Measurements from ENCODE around the gene LTBP3.

The LTBP3 gene

DNA sequence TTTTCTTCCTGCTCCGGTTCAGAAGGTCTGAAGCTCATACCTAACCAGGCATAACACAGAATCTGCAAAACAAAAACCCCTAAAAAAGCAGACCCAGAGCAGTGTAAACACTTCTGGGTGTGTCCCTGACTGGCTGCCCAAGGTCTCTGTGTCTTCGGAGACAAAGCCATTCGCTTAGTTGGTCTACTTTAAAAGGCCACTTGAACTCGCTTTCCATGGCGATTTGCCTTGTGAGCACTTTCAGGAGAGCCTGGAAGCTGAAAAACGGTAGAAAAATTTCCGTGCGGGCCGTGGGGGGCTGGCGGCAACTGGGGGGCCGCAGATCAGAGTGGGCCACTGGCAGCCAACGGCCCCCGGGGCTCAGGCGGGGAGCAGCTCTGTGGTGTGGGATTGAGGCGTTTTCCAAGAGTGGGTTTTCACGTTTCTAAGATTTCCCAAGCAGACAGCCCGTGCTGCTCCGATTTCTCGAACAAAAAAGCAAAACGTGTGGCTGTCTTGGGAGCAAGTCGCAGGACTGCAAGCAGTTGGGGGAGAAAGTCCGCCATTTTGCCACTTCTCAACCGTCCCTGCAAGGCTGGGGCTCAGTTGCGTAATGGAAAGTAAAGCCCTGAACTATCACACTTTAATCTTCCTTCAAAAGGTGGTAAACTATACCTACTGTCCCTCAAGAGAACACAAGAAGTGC lies 60.0 kb downstream of the LTBP3 start:
- Histone ChIP-seq H3K36me3 (ENCODE audit: insufficient read depth, low read length) (peaks cover 42% of the 10 kb centered on the region), H2AFZ (ENCODE audit: low read length, unreplicated experiment) (peak overlapping the region; percentile 54), H3K27me3 (ENCODE audit: insufficient read depth, low read length) (no peaks in the 10 kb centered on the region), H3K4me1 (ENCODE audit: control insufficient read depth, insufficient read depth, low read length, unreplicated experiment) (peaks cover 41% of the 10 kb centered on the region), H3K4me3 (ENCODE audit: low read depth, low read length) (peak overlapping the region; percentile 98), H3K27ac (ENCODE audit: low read depth, low read length) (peak overlapping the region; percentile 99), H3K79me2 (ENCODE audit: control insufficient read depth, insufficient read depth, low read length, unreplicated experiment) (peaks cover 72% of the 10 kb centered on the region)

DNA sequence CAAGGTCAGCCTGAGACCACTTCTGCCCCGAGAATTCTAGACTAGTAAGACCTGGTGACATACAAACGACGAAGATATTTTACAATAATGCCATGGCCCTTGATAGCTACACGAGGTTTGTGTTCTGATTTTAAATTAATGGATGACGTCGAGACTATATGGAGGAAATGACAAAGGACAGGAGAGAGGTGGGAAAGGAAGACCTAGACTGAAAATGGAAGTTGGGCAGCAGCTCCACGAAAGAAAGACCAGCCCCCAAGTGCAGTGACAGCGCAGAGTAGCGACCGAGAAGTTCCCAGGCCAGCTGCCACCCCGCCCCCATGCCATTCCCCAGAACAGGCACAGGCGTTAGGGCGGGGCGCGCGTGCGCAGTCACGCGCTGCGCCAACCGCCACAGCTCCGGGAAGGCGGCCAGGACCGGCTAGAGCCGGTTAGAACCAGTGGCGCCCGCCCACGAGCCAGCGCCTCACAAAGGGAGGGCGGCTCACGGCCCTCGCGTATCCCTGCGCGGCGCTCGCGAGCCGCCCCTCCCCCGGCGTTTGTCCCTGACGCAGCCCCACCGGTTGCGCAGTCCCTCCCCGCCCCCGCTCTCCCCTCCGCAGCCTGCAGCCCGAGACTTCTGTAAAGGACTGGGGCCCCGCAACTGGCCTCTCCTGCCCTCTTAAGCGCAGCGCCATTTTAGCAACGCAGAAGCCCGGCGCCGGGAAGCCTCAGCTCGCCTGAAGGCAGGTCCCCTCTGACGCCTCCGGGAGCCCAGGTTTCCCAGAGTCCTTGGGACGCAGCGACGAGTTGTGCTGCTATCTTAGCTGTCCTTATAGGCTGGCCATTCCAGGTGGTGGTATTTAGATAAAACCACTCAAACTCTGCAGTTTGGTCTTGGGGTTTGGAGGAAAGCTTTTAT lies 60.8 kb downstream of the LTBP3 start:
- H3K27me3 ChIP-seq (ENCODE audit: insufficient read depth, low read length) = no peaks in the 10 kb centered on the region
- peaks cover 64% of the 10 kb centered on the region for H3K79me2 ChIP-seq (ENCODE audit: control insufficient read depth, insufficient read depth, low read length, unreplicated experiment)
- peak overlapping the region; percentile 99 for H3K27ac ChIP-seq (ENCODE audit: low read depth, low read length)
- peaks cover 34% of the 10 kb centered on the region for H3K36me3 ChIP-seq (ENCODE audit: insufficient read depth, low read length)
- no peak overlapping the region for H2AFZ ChIP-seq (ENCODE audit: low read length, unreplicated experiment)
- H3K4me3 ChIP-seq (ENCODE audit: low read depth, low read length) = peak overlapping the region; percentile 98
- H3K4me1 ChIP-seq (ENCODE audit: control insufficient read depth, insufficient read depth, low read length, unreplicated experiment) = peaks cover 49% of the 10 kb centered on the region

DNA sequence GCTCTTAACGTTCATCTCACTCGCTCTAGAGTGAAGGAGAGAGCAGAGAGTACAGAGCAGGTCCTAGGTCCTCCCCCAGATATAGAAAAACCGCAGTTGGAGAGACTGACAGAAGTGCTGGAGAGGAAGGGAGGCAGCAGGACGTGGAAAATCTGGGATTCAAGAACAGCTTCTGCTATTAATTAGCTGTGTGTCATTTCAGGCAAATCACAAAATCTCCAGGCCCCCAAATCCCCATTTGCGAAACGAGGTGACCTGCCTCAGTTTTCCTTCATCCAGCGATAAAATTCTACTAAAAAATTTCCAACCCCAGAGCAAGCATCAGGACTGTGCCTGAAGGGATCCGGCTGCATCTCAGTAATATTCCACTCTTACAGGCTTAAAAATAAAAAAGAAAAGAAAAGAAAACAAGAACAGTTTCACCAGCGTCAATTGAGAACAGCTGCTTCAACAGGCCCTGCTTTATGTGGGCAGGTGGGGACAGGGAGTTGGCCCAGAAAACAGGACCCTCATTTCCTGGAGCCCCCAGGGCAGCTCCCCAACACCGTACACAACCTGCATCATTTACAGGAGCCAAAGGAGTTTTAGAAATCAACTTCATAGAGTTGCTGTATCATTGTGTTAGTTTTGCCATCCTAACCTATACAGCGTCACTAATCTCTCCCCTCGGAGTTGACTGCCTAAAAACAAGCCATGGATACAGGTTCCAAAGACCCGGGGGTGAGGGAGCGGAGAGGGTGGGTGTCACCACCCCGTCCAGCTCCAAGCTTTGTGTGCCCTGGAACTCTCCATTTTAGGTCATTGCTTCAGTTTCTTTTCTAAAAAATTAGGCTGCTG lies 61.6 kb downstream of the LTBP3 start:
- H3K4me1 ChIP-seq (ENCODE audit: control insufficient read depth, insufficient read depth, low read length, unreplicated experiment) = peaks cover 57% of the 10 kb centered on the region

DNA sequence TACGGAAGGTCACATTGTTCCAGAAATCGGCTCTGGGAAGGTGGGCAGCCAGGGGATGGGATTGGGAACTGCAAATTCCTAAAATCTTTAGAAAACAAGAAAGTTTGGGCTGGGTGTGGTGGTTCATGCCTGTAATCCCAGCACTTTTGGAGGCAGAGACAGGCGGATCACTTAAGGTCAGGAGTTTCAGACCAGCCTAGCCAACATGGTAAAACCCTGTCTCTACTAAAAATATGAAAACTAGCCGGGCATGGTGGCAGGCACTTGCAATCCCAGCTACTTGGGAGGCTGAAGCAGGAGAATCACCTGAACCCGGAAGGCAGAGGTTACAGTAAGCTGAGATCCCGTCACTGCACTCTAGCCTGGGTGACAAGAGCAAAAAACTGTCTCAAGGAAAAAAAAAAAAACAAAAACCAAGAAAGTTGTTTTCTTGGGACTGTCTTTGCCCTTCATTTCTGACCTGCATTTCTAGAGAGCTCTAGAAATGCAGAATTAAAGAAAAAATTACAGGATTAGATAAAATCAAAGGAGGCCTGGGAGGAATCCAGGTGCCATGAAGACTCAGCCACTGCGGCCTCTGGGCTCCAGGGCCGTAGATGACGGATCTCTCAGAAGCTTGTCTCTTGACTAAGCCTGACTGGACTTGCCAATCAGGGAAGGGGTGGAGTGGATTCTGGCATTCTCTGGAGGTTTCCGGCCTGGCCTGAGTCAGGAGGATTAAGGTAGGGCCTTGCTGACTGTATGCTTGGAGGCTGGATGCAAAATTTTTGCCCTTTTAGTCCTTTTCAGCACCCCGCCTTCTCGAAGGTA lies 64.6 kb downstream of the LTBP3 start:
- Histone ChIP-seq H2AFZ (ENCODE audit: low read length, unreplicated experiment) (no peak overlapping the region), H3K27me3 (ENCODE audit: insufficient read depth, low read length) (no peaks in the 10 kb centered on the region), H3K27ac (ENCODE audit: low read depth, low read length) (peak overlapping the region; percentile 99), H3K36me3 (ENCODE audit: insufficient read depth, low read length) (no peaks in the 10 kb centered on the region), H3K79me2 (ENCODE audit: control insufficient read depth, insufficient read depth, low read length, unreplicated experiment) (peaks cover 45% of the 10 kb centered on the region), H3K4me3 (ENCODE audit: low read depth, low read length) (peak overlapping the region; percentile 24), H3K4me1 (ENCODE audit: control insufficient read depth, insufficient read depth, low read length, unreplicated experiment) (peaks cover 85% of the 10 kb centered on the region)

More for the DNA sequence above, 61.6 kb downstream of the LTBP3 start:
- Histone ChIP-seq H3K4me3 (ENCODE audit: low read depth, low read length) (peak overlapping the region; percentile 75), H3K27ac (ENCODE audit: low read depth, low read length) (peak overlapping the region; percentile 99), H3K27me3 (ENCODE audit: insufficient read depth, low read length) (no peaks in the 10 kb centered on the region), H3K36me3 (ENCODE audit: insufficient read depth, low read length) (peaks cover 25% of the 10 kb centered on the region), H2AFZ (ENCODE audit: low read length, unreplicated experiment) (no peak overlapping the region), H3K79me2 (ENCODE audit: control insufficient read depth, insufficient read depth, low read length, unreplicated experiment) (peaks cover 56% of the 10 kb centered on the region)

DNA sequence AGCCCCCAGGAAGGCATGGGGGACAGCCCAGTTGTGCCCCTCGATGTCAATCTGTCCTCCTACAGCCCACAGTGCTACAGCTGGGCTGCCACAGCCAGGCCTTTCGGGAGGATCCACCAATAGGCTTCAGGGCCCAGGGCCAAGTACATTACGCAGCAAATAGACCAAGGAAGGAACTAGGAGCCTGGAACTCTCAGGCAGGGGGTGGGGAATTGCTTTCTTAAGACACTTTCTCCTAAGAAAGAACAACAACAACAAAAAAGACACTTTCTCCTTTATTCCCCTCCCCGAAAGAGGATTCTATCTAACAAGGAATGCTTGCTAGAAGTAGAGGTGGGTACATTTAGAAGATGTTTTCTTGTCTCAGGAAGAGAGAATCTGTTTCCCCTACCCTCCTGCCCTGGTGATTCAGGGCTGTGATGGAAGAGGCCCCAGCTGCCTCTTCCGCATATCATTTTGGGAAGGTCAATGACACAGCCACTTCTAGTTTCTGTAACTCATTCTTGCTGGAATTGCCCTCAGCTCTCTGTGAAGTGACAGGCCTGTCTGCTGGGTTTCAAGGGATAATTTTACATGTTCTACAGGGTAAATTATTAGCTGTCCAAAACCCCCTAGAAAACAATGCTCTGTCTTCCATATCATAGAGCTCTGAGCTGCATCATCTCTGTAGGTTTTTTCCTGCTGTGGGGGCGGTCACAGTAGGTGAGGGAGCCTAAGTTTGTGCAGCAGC lies 65.4 kb downstream of the LTBP3 start:
- Histone ChIP-seq H3K27me3 (ENCODE audit: insufficient read depth, low read length) (no peaks in the 10 kb centered on the region), H3K4me3 (ENCODE audit: low read depth, low read length) (peak overlapping the region; percentile 24), H2AFZ (ENCODE audit: low read length, unreplicated experiment) (no peak overlapping the region), H3K36me3 (ENCODE audit: insufficient read depth, low read length) (no peaks in the 10 kb centered on the region), H3K4me1 (ENCODE audit: control insufficient read depth, insufficient read depth, low read length, unreplicated experiment) (peaks cover 85% of the 10 kb centered on the region), H3K79me2 (ENCODE audit: control insufficient read depth, insufficient read depth, low read length, unreplicated experiment) (peaks cover 45% of the 10 kb centered on the region), H3K27ac (ENCODE audit: low read depth, low read length) (peak overlapping the region; percentile 99)

DNA sequence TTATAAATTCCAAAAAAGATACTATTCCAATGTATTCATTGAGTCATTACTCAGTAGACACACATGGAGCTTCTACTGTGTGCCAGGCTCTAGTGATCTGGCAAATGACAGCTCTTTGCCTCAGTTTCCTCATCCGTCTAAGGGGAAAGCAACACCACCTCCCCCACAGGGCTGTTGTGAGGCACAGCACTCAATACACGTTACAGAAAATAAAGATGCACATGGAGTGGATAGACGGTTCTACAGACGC lies 65.8 kb downstream of the LTBP3 start:
- H3K36me3 ChIP-seq (ENCODE audit: insufficient read depth, low read length) = no peaks in the 10 kb centered on the region
- H3K4me3 ChIP-seq (ENCODE audit: low read depth, low read length) = peak overlapping the region; percentile 24; the same call in 1 of the 2 replicates
- peaks cover 43% of the 10 kb centered on the region for H3K79me2 ChIP-seq (ENCODE audit: control insufficient read depth, insufficient read depth, low read length, unreplicated experiment)
- no peaks in the 10 kb centered on the region for H3K27me3 ChIP-seq (ENCODE audit: insufficient read depth, low read length)
- peak overlapping the region; percentile 99 for H3K27ac ChIP-seq (ENCODE audit: low read depth, low read length)
- peaks cover 87% of the 10 kb centered on the region for H3K4me1 ChIP-seq (ENCODE audit: control insufficient read depth, insufficient read depth, low read length, unreplicated experiment)
- no peak overlapping the region for H2AFZ ChIP-seq (ENCODE audit: low read length, unreplicated experiment)

DNA sequence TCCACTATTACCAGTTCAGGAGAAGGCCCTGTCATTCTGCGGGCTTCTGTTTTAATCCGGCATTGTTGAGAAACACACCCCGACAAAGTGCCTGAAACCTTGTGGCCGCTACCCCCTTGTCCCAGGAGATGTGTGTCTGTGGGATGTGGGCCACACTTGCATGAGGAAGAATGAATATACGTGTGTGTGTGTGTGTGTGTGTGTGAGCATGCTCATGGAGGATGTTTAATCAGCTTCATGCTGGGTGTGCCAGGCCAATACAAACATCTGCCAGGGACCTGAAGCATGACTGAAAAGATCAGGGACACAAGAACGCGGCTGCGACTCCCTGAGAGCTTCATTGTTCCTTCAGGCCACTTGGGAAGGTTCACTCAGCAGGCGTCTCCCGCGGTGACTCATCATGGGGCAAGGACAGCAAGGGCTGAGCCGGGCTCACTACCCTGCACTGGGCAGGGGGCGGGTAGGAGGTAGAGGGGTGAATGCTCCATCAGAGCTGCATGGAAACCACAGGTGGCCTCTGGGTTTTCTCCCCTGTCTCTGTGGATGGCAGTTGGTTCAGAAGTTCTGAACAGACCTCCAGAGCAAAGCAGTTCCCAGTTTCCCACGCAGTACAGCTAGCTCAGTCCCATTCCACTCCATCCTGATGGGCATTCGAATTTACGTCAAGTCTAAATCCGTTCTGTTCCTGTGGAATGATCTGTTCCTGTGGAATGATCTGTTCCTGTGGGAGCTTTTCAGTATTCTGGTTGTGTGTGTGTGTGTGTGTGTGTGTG lies 66.4 kb downstream of the LTBP3 start:
- peaks cover 38% of the 10 kb centered on the region for H3K79me2 ChIP-seq (ENCODE audit: control insufficient read depth, insufficient read depth, low read length, unreplicated experiment)
- peaks cover 89% of the 10 kb centered on the region for H3K4me1 ChIP-seq (ENCODE audit: control insufficient read depth, insufficient read depth, low read length, unreplicated experiment)
- H3K27me3 ChIP-seq (ENCODE audit: insufficient read depth, low read length) = no peaks in the 10 kb centered on the region
- peak overlapping the region; percentile 99 for H3K27ac ChIP-seq (ENCODE audit: low read depth, low read length)
- H3K4me3 ChIP-seq (ENCODE audit: low read depth, low read length) = peak overlapping the region; percentile 3; the same call in 1 of the 2 replicates
- no peak overlapping the region for H2AFZ ChIP-seq (ENCODE audit: low read length, unreplicated experiment)
- no peaks in the 10 kb centered on the region for H3K36me3 ChIP-seq (ENCODE audit: insufficient read depth, low read length)

DNA sequence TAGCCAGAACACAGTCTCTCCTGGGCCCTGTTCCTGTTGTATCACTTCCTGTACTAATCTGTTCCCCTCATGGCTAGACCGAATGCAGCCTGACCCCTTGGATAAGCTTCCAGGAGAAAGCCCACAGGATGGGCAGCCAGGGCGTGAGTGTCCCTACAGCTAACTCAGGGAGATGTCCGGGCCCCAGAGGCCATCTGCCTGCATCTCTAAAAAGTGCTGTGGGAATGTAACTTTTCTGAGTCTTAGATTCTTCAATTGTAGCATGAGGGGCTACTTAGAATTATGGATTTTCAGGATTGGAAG lies 67.0 kb downstream of the LTBP3 start:
- no peak overlapping the region for H2AFZ ChIP-seq (ENCODE audit: low read length, unreplicated experiment)
- H3K4me1 ChIP-seq (ENCODE audit: control insufficient read depth, insufficient read depth, low read length, unreplicated experiment) = peaks cover 83% of the 10 kb centered on the region
- H3K27ac ChIP-seq (ENCODE audit: low read depth, low read length) = peak overlapping the region; percentile 99
- peaks cover 31% of the 10 kb centered on the region for H3K79me2 ChIP-seq (ENCODE audit: control insufficient read depth, insufficient read depth, low read length, unreplicated experiment)
- H3K27me3 ChIP-seq (ENCODE audit: insufficient read depth, low read length) = no peaks in the 10 kb centered on the region
- 0 out of 2 replicates have a peak overlapping the region, but pooled peaks have one; percentile 3 for H3K4me3 ChIP-seq (ENCODE audit: low read depth, low read length)
- H3K36me3 ChIP-seq (ENCODE audit: insufficient read depth, low read length) = no peaks in the 10 kb centered on the region

DNA sequence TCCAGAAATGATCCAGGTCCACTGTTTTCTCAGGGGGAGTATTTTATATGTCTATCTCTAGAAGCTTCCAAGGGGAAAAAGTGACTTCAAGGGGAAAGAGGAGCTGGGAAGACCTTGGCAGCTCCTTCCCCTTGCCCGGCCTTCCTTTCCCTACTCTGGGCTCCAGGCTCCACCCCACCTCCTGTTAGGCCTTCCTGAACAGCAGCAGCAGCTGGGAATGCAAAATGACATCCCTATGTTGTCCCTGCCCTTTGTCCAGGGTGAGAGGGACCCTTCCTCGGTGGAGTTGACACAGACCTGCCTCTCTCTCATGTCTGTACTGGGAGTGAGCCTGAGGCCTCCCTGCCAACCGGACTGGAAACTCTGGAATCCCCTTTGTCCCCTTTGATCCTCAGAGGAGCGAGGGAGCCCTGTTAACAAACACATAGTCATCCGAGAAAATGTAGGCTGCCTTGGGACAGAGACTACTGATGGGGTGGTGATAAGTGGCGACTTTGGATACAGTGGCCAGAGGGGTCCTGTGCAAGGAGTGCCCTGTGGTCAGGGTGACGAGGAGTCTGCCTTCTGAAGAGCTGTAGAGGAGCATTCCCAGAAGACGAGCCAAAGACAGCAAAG lies 68.3 kb downstream of the LTBP3 start:
- Histone ChIP-seq H3K36me3 (ENCODE audit: insufficient read depth, low read length) (no peaks in the 10 kb centered on the region), H3K4me3 (ENCODE audit: low read depth, low read length) (0 out of 2 replicates have a peak overlapping the region, but pooled peaks have one; percentile 9), H3K27ac (ENCODE audit: low read depth, low read length) (peak overlapping the region; percentile 99), H2AFZ (ENCODE audit: low read length, unreplicated experiment) (no peak overlapping the region), H3K4me1 (ENCODE audit: control insufficient read depth, insufficient read depth, low read length, unreplicated experiment) (peaks cover 85% of the 10 kb centered on the region), H3K27me3 (ENCODE audit: insufficient read depth, low read length) (no peaks in the 10 kb centered on the region), H3K79me2 (ENCODE audit: control insufficient read depth, insufficient read depth, low read length, unreplicated experiment) (peaks cover 31% of the 10 kb centered on the region)

All from ACC112 (cell line).